Endothelial cell of umbilical vein (primary cell): Measurements from ENCODE around the gene DPP6. TPM values are rescaled to one million over a fixed set of nuclear protein-coding genes. Genes with fewer than 3 reads are reported as not detected.

Experiments used
- BruUV-seq: library from RNA; stranded (reverse); fragments of 400-500 nt; replicated peaks from 2 replicates; lab custom pipeline; 2021; lab: Mats Ljungman, UMichigan
- CTCF ChIA-PET: fragments of 300-600, 350-600 bp; sonication (Branson Sonifier 250); formaldehyde crosslinking; loops from one replicate; lab custom pipeline; 2021; ENCODE audit warnings: antibody characterized with exemption, inconsistent platforms; lab: Charles Lee
- POLR2A ChIA-PET: fragments of 300-600, 350-600 bp; sonication (Branson Sonifier 250); formaldehyde crosslinking; loops from one replicate; lab custom pipeline; 2021; ENCODE audit warnings: antibody characterized with exemption, inconsistent platforms; lab: Charles Lee
- DNase-seq: peaks from one replicate; pipeline ENCODE4 v3.0.0-alpha.2; 2011; ENCODE audit warnings: low read depth, low spot score
- FAIRE-seq: peaks from 2 replicates; lab custom pipeline; 2011; peaks lifted over from hg19 to GRCh38; lab: Jason Lieb, UNC
- H2AFZ ChIP-seq: 2 replicates; pipeline ENCODE4 v1.6.0; 2012; ENCODE audit warnings: low read depth, low read length, control low read depth, inconsistent platforms
- H3K27ac ChIP-seq: 2 replicates; pipeline ENCODE4 v1.5.1; 2011; ENCODE audit warnings: low read depth, mild to moderate bottlenecking, control low read depth, low read length, moderate library complexity; ENCODE audit not compliant: insufficient read depth
- H3K27me3 ChIP-seq, 2 experiments: 2 replicates each; pipeline versions ENCODE4 v1.6.0 to v1.6.1; 2011; ENCODE audit warnings: low read length in 2 of 2, mixed read lengths in 1 of 2; ENCODE audit not compliant: control insufficient read depth in 2 of 2, insufficient read depth in 2 of 2
- H3K36me3 ChIP-seq, 2 experiments: 2 replicates in 1 of 2; 3 replicates in 1 of 2; pipeline ENCODE4 v1.5.1; 2011; ENCODE audit warnings: low read length in 2 of 2, mild to moderate bottlenecking in 1 of 2, moderate library complexity in 1 of 2; ENCODE audit not compliant: control insufficient read depth in 2 of 2, insufficient read depth in 2 of 2; ENCODE audit errors: extremely low read depth in 1 of 2
- H3K4me1 ChIP-seq: 3 replicates; pipeline ENCODE4 v1.5.1; 2011; ENCODE audit warnings: mild to moderate bottlenecking, low read length; ENCODE audit not compliant: control insufficient read depth, insufficient read depth; ENCODE audit errors: extremely low read depth
- H3K4me2 ChIP-seq: 2 replicates; pipeline ENCODE4 v1.6.1; 2011; ENCODE audit warnings: low read length, control low read depth, mixed read lengths; ENCODE audit not compliant: insufficient read depth
- H3K4me3 ChIP-seq, 3 experiments: fragments of 200-600 bp in 1 of 3; sonication (generic), shearing (Covaris generic) in 1 of 3; replicated peaks in 1 of 3; 2 replicates each; pipeline ENCODE4 v1.5.1; 2011 to 2016; ENCODE audit warnings: control low read depth in 3 of 3, low read length in 3 of 3, mild to moderate bottlenecking in 2 of 3, inconsistent platforms in 1 of 3, low read depth in 1 of 3, moderate library complexity in 1 of 3; ENCODE audit not compliant: insufficient read depth in 1 of 3
- H3K79me2 ChIP-seq: 2 replicates; pipeline ENCODE4 v1.6.0; 2012; ENCODE audit warnings: low read length, inconsistent platforms; ENCODE audit not compliant: control insufficient read depth, insufficient read depth
- H3K9ac ChIP-seq: replicated peaks from 2 replicates; pipeline ENCODE3; 2011; ENCODE audit warnings: low read length, control low read depth; ENCODE audit not compliant: insufficient read depth; ENCODE audit errors: extremely low read depth
- H3K9me1 ChIP-seq: replicated peaks from 3 replicates; pipeline ENCODE4 v1.6.0; 2011; ENCODE audit warnings: mild to moderate bottlenecking, low read length; ENCODE audit not compliant: control insufficient read depth, insufficient read depth; ENCODE audit errors: extremely low read depth
- H3K9me3 ChIP-seq: replicated peaks from 2 replicates; pipeline ENCODE4 v1.5.1; 2012; ENCODE audit warnings: low read length, inconsistent platforms; ENCODE audit not compliant: control insufficient read depth, insufficient read depth
- H4K20me1 ChIP-seq: replicated peaks from 2 replicates; pipeline ENCODE3; 2011; ENCODE audit warnings: mild to moderate bottlenecking, low read length; ENCODE audit not compliant: control insufficient read depth, insufficient read depth; ENCODE audit errors: extremely low read depth
- EZH2 ChIP-seq: IDR thresholded peaks from 2 replicates; pipeline ENCODE4 v1.6.1; 2012; ENCODE audit warnings: borderline replicate concordance, low read depth, mild to moderate bottlenecking, moderate library complexity, low read length, inconsistent platforms; ENCODE audit not compliant: severe bottlenecking
- FOS ChIP-seq: IDR thresholded peaks from 2 replicates; pipeline ENCODE4 v1.6.1; 2011; ENCODE audit warnings: mild to moderate bottlenecking, low read length, moderate library complexity, borderline replicate concordance; ENCODE audit not compliant: insufficient read depth
- GATA2 ChIP-seq: IDR thresholded peaks from 2 replicates; pipeline ENCODE4 v1.7.0; 2011; ENCODE audit warnings: low read depth, mild to moderate bottlenecking, moderate library complexity, mixed read lengths, low read length; ENCODE audit not compliant: insufficient read length, insufficient read depth
- JUN ChIP-seq: IDR thresholded peaks from 2 replicates; pipeline ENCODE4 v1.6.1; 2011; ENCODE audit warnings: borderline replicate concordance, low read depth; ENCODE audit not compliant: insufficient read length, insufficient read depth
- MYC ChIP-seq: IDR thresholded peaks from one replicate; pipeline ENCODE4 v1.6.1; 2011; ENCODE audit warnings: mild to moderate bottlenecking, low read depth, low read length
- POLR2A ChIP-seq: IDR thresholded peaks from 2 replicates; pipeline ENCODE4 v1.6.1; 2012; ENCODE audit warnings: low read depth, mild to moderate bottlenecking, control low read depth, low read length
- POLR2AphosphoS5 ChIP-seq: IDR thresholded peaks from 2 replicates; pipeline ENCODE4 v1.6.1; 2012; ENCODE audit warnings: low read depth, mild to moderate bottlenecking, control low read depth, low read length, moderate library complexity; ENCODE audit not compliant: insufficient read depth
- dilution Hi-C: fragments of 300-500 bp; cut with MboI; formaldehyde crosslinking; loops from one replicate; pipeline ENCODE4 v1.15.0; 2019; ENCODE audit warnings: low sequenced_read_pairs; ENCODE audit not compliant: extremely low pct_ligation_motif_present
- intact Hi-C: fragments of 100-400 bp; cut with micrococcal nuclease; formaldehyde crosslinking; loops from one replicate; pipeline ENCODE4 v1.10.0; 2022
- polyA plus RNA-seq, 4 experiments: library from polyadenylated mRNA; depleted of rRNA in 3 of 4; stranded (reverse) in 3 of 4; unstranded in 1 of 4; fragments of >200 nt; gene quantifications; 2 replicates each; pipeline versions ENCODE4 v1.2.1 to v1.2.3, GENCODE V29; 2011 to 2012; ENCODE audit warnings: missing spikeins in 1 of 4
- total RNA-seq: library from RNA; stranded (reverse); gene quantifications from 2 replicates; pipeline ENCODE4 v1.2.3, GENCODE V29; 2021
- TF ChIP-seq, protein P1 (sequence below): IDR thresholded peaks from 2 replicates; pipeline ENCODE4 v1.6.1; 2011; ENCODE audit not compliant: insufficient read depth, insufficient read length
- TF ChIP-seq, protein P2 (sequence below), 2 donors: IDR thresholded peaks; 1 replicate in 1 of 2; 2 replicates in 1 of 2; pipeline ENCODE4 v1.5.1; 2011; ENCODE audit warnings: low read length in 2 of 2, mild to moderate bottlenecking in 2 of 2, moderate library complexity in 2 of 2, control low read depth in 1 of 2, inconsistent platforms in 1 of 2, low read depth in 1 of 2; ENCODE audit not compliant: insufficient read depth in 1 of 2; ENCODE audit errors: extremely low read depth in 1 of 2

DPP6 gene
- total and polyA plus RNA-seq, 2 donors (not counting 3 experiments of a cell fraction or from before 2014, with no cell fraction given), result not detected

DNA sequence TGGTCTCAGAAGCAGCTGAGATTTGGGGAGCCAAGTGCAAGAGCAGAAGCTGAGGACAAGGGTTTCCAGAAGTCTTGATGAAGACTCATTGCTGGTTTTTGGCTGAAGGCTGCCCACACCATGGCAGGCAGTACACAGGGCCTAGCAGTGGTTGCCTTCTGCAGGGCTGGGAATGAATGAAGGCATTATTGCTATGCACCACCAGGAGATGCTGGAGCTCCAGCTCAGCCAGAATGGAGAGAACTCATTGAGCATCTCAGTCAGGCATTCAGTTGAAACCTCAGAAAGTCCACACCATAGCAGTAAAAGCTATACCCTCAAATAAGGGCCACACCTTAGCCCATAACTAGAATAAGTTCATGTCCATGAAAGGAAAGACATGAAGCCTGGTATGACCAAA lies 190.5 kb downstream of the DPP6 start:
- no peaks in the 10 kb centered on the region for H3K27me3 ChIP-seq
- DNase-seq (no peak), FAIRE-seq (no peak)
- intact Hi-C loops (no loop called here), dilution Hi-C loops (no loop called here)
- no peaks in the 10 kb centered on the region for H4K20me1 ChIP-seq
- H3K36me3 ChIP-seq, result no peaks in the 10 kb centered on the region
- H3K9me3 ChIP-seq, result peaks cover 3% of the 10 kb centered on the region
- H3K4me1 ChIP-seq, result no peaks in the 10 kb centered on the region
- CTCF ChIA-PET, result no interaction called here
- H3K4me3 ChIP-seq, result no peak overlapping the region
- no peak overlapping the region for H3K4me2 ChIP-seq
- no peak overlapping the region for H3K9ac ChIP-seq
- TF ChIP-seq, protein P1, sequence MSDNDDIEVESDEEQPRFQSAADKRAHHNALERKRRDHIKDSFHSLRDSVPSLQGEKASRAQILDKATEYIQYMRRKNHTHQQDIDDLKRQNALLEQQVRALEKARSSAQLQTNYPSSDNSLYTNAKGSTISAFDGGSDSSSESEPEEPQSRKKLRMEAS, result no peak
- TF ChIP-seq FOS (no peak), JUN (no peak), EZH2 (no peak), GATA2 (no peak), POLR2A (no peak), POLR2AphosphoS5 (no peak)
- no peak overlapping the region for H2AFZ ChIP-seq
- POLR2A ChIA-PET, result no interaction called here
- H3K27ac ChIP-seq, result no peak overlapping the region
- no TSS peak for BruUV-seq
- no peaks in the 10 kb centered on the region for H3K79me2 ChIP-seq
- no peaks in the 10 kb centered on the region for H3K9me1 ChIP-seq

DNA sequence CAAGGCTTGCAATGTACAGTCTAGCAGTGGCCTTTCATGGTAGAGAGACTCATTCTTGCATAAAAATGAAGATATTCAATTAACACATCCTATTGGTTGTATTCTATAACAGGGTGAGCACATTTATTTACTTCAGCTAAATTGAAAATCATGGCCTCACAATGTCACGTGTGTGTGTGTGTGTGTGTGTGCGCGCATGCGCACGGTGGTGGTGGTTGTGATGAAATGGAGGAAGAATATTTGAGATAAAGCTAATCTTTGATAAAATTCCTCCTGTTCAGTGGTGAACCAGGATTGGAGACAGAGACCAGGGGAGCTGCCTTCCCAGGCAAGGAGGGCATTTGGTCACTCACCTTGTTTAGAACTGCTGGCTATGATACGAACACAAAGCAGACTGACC lies 199.8 kb downstream of the DPP6 start:
- Histone ChIP-seq H4K20me1 (no peaks in the 10 kb centered on the region), H3K9ac (no peak overlapping the region), H3K4me1 (no peaks in the 10 kb centered on the region), H3K9me3 (peaks cover 2% of the 10 kb centered on the region), H3K9me1 (no peaks in the 10 kb centered on the region), H3K79me2 (no peaks in the 10 kb centered on the region), H3K27me3 (no peaks in the 10 kb centered on the region), H3K4me3 (no peak overlapping the region), H2AFZ (no peak overlapping the region), H3K27ac (no peak overlapping the region), H3K36me3 (no peaks in the 10 kb centered on the region), H3K4me2 (no peak overlapping the region)
- ChIA-PET CTCF (no interaction called here), POLR2A (no interaction called here)
- intact Hi-C loops, result no loop called here
- DNase-seq (no peak), FAIRE-seq (no peak)
- no TSS peak for BruUV-seq
- no peak for TF ChIP-seq POLR2AphosphoS5
- TF ChIP-seq MYC, result no peak
- no peak for TF ChIP-seq POLR2A
- TF ChIP-seq, protein P2, sequence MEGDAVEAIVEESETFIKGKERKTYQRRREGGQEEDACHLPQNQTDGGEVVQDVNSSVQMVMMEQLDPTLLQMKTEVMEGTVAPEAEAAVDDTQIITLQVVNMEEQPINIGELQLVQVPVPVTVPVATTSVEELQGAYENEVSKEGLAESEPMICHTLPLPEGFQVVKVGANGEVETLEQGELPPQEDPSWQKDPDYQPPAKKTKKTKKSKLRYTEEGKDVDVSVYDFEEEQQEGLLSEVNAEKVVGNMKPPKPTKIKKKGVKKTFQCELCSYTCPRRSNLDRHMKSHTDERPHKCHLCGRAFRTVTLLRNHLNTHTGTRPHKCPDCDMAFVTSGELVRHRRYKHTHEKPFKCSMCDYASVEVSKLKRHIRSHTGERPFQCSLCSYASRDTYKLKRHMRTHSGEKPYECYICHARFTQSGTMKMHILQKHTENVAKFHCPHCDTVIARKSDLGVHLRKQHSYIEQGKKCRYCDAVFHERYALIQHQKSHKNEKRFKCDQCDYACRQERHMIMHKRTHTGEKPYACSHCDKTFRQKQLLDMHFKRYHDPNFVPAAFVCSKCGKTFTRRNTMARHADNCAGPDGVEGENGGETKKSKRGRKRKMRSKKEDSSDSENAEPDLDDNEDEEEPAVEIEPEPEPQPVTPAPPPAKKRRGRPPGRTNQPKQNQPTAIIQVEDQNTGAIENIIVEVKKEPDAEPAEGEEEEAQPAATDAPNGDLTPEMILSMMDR (IDR thresholded peaks at IDR 0.05; ENCODE audit: extremely low read depth in 1 of 2, insufficient read depth in 1 of 2, low read depth in 1 of 2, low read length in 2 of 2), result no peak
- TF ChIP-seq GATA2, result no peak
- dilution Hi-C loops, result no loop called here
